ENCODE data around the gene DEF6. TPM values are rescaled to one million over a fixed set of nuclear protein-coding genes. Genes with fewer than 3 reads are reported as not detected.

DEF6 gene, protein sequence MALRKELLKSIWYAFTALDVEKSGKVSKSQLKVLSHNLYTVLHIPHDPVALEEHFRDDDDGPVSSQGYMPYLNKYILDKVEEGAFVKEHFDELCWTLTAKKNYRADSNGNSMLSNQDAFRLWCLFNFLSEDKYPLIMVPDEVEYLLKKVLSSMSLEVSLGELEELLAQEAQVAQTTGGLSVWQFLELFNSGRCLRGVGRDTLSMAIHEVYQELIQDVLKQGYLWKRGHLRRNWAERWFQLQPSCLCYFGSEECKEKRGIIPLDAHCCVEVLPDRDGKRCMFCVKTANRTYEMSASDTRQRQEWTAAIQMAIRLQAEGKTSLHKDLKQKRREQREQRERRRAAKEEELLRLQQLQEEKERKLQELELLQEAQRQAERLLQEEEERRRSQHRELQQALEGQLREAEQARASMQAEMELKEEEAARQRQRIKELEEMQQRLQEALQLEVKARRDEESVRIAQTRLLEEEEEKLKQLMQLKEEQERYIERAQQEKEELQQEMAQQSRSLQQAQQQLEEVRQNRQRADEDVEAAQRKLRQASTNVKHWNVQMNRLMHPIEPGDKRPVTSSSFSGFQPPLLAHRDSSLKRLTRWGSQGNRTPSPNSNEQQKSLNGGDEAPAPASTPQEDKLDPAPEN
- total RNA-seq: 1 to 10 TPM in 3 of 4 donors, under 1 TPM in 1; 0.26 to 8.9 (median 3.1) TPM

GRCh38 chr6:35297601-35298481 lies at the start of gene DEF6:
TSS of gene DEF6 (plus strand) at chr6:35297818. CDS start at chr6:35297857, 39 bp downstream.
- Histone ChIP-seq H3K27ac (peak within 1 kb of the TSS; percentile 23 to 41), H3K9me3 (no peaks in the 10 kb centered on the region), H3K36me3 (no peaks in the 10 kb centered on the region), H3K4me3 (peak within 1 kb of the TSS; percentile 12 to 13), H3K27me3 (no peaks in the 10 kb centered on the region), H3K4me1 (peaks cover 0 to 4% of the 10 kb centered on the region in 2 donors)
- TF ChIP-seq, protein P1, sequence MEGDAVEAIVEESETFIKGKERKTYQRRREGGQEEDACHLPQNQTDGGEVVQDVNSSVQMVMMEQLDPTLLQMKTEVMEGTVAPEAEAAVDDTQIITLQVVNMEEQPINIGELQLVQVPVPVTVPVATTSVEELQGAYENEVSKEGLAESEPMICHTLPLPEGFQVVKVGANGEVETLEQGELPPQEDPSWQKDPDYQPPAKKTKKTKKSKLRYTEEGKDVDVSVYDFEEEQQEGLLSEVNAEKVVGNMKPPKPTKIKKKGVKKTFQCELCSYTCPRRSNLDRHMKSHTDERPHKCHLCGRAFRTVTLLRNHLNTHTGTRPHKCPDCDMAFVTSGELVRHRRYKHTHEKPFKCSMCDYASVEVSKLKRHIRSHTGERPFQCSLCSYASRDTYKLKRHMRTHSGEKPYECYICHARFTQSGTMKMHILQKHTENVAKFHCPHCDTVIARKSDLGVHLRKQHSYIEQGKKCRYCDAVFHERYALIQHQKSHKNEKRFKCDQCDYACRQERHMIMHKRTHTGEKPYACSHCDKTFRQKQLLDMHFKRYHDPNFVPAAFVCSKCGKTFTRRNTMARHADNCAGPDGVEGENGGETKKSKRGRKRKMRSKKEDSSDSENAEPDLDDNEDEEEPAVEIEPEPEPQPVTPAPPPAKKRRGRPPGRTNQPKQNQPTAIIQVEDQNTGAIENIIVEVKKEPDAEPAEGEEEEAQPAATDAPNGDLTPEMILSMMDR (IDR thresholded peaks at IDR 0.05): peak; percentile 57 to 85 (median 68)
- TF ChIP-seq POLR2A (IDR thresholded peaks at IDR 0.05): peak in 1 of 2 donors; percentile 13
- intact Hi-C loops (cut with DNase I; ENCODE audit: low total_unique reads): no loop called here
- DNase-seq: peak; percentile 68 to 79

- H3K27ac ChIP-seq: no peak overlapping the region
- no peaks in the 10 kb centered on the region for H3K36me3 ChIP-seq
- TF ChIP-seq, protein P1 (IDR thresholded peaks at IDR 0.05): no peak
- TF ChIP-seq POLR2A (IDR thresholded peaks at IDR 0.05): no peak
- H3K27me3 ChIP-seq: no peaks in the 10 kb centered on the region
- intact Hi-C loops (cut with DNase I; ENCODE audit: low total_unique reads): no loop called here
- H3K9me3 ChIP-seq: no peaks in the 10 kb centered on the region
- peaks cover 0 to 4% of the 10 kb centered on the region in 2 donors for H3K4me1 ChIP-seq
- no peak overlapping the region for H3K4me3 ChIP-seq
- no peak for DNase-seq
These were observed 49.3 kb upstream of the DEF6 start for GRCh38 chr6:35248300-35248699.

DNA sequence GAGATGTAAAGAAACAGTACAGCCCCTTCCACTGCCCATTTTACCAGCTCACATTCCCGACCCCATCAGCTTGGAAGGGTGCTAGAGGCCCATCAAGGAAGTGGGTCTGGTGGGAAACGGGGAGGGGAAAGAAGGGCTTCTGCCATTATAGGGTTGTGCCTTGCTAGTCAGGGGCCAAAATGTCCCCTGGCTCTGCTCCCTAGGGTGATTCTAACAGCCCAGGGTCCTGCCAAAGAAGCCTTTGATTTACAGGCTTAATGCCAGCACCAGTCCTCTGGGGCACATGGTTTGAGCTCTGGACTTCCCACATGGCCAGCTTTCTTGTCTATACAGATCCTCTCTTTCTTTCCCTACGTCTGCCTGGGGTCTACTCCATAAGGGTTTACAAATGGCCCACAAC lies 48.7 kb upstream of the DEF6 start:
- H3K27me3 ChIP-seq: no peaks in the 10 kb centered on the region

DNA sequence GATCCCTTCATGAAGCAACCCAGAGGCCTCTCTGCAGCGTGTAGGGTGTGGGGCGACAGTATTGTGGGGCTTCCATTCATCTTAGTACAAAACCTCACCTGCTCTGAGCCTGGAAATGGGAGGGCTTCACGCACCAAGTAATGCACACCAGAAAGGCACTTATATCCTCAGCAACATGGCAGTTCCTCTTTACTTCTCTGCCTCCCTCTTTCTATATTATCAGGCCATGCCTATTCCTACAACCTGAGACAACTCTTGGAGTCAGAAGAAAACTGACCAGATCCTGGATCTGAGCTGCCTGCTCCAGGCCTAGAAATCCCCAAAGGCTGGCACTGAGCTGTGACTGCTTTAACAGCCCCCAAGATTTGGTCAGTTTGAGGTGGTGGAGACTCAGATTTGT lies 45.7 kb upstream of the DEF6 start:
- intact Hi-C loops (cut with DNase I; ENCODE audit: low total_unique reads): no loop called here
- H3K4me1 ChIP-seq: peaks cover 0 to 4% of the 10 kb centered on the region in 2 donors
- DNase-seq: no peak
- no peak overlapping the region for H3K4me3 ChIP-seq
- no peak overlapping the region for H3K27ac ChIP-seq
- no peaks in the 10 kb centered on the region for H3K9me3 ChIP-seq
- TF ChIP-seq POLR2A (IDR thresholded peaks at IDR 0.05): no peak
- TF ChIP-seq, protein P1 (IDR thresholded peaks at IDR 0.05): no peak
- H3K27me3 ChIP-seq: no peaks in the 10 kb centered on the region
- no peaks in the 10 kb centered on the region for H3K36me3 ChIP-seq

More for the DNA sequence above, 48.7 kb upstream of the DEF6 start:
- intact Hi-C loops (cut with DNase I; ENCODE audit: low total_unique reads): no loop called here
- no peak overlapping the region for H3K4me3 ChIP-seq
- H3K4me1 ChIP-seq: peaks cover 0 to 4% of the 10 kb centered on the region in 2 donors
- TF ChIP-seq, protein P1 (IDR thresholded peaks at IDR 0.05): no peak
- no peak for TF ChIP-seq POLR2A (IDR thresholded peaks at IDR 0.05)
- no peaks in the 10 kb centered on the region for H3K9me3 ChIP-seq
- no peak for DNase-seq
- H3K27ac ChIP-seq: no peak overlapping the region
- H3K36me3 ChIP-seq: no peaks in the 10 kb centered on the region

All from uterus (tissue), 4 donors.